Measurements from ENCODE around the gene MARCOL.

MARCOL gene

GRCh38 chr5:148205865-148206264 is 32.5 kb upstream of the MARCOL start:
- TF ChIP-seq CTCF (IDR thresholded peaks at IDR 0.05; ENCODE audit: insufficient read depth, low read depth, low read length, missing control alignments) = no peak
- no peak overlapping the region for H3K4me3 ChIP-seq (ENCODE audit: low read depth, low read length)
- DNase-seq (ENCODE audit: low read depth) = no peak

GRCh38 chr5:148206620-148207019 is 31.7 kb upstream of the MARCOL start:
- TF ChIP-seq CTCF (IDR thresholded peaks at IDR 0.05; ENCODE audit: insufficient read depth, low read depth, low read length, missing control alignments) = no peak
- no peak overlapping the region for H3K4me3 ChIP-seq (ENCODE audit: low read depth, low read length)
- DNase-seq (ENCODE audit: low read depth) = no peak

- no peak for TF ChIP-seq CTCF (IDR thresholded peaks at IDR 0.05; ENCODE audit: insufficient read depth, low read depth, low read length, missing control alignments)
- DNase-seq (ENCODE audit: low read depth) = no peak
- H3K4me3 ChIP-seq (ENCODE audit: low read depth, low read length) = no peak overlapping the region
Observed at GRCh38 chr5:148208226-148208625, 30.1 kb upstream of the MARCOL start.

- H3K4me3 ChIP-seq (ENCODE audit: low read depth, low read length) = no peak overlapping the region
- no peak for DNase-seq (ENCODE audit: low read depth)
- no peak for TF ChIP-seq CTCF (IDR thresholded peaks at IDR 0.05; ENCODE audit: insufficient read depth, low read depth, low read length, missing control alignments)
Observed at GRCh38 chr5:148209151-148209770, 29.1 kb upstream of the MARCOL start.

GRCh38 chr5:148214665-148215185 is 23.6 kb upstream of the MARCOL start:
- no peak overlapping the region for H3K4me3 ChIP-seq (ENCODE audit: low read depth, low read length)
- no peak for TF ChIP-seq CTCF (IDR thresholded peaks at IDR 0.05; ENCODE audit: insufficient read depth, low read depth, low read length, missing control alignments)
- DNase-seq (ENCODE audit: low read depth) = no peak

- DNase-seq (ENCODE audit: low read depth) = no peak
- no peak overlapping the region for H3K4me3 ChIP-seq (ENCODE audit: low read depth, low read length)
- no peak for TF ChIP-seq CTCF (IDR thresholded peaks at IDR 0.05; ENCODE audit: insufficient read depth, low read depth, low read length, missing control alignments)
Observed at GRCh38 chr5:148221508-148221907, 16.8 kb upstream of the MARCOL start.

All from GM12865 (cell line).